Naive B cell (primary cell): Measurements from ENCODE around the gene ACP5. TPM values are rescaled to one million over a fixed set of nuclear protein-coding genes. Genes with fewer than 3 reads are reported as not detected.

Source experiments
- ATAC-seq, 2 donors: fragments of 150-1000 bp; cut with Tn5 transposase; 2 replicates each; pipeline ENCODE4 v1.10.0; 2021; ENCODE audit warnings: low read depth in 2 of 2, mild to moderate bottlenecking in 2 of 2, moderate library complexity in 2 of 2
- DNase-seq: peaks from one replicate; pipeline ENCODE4 v3.0.0; 2022
- H3K27ac Mint-ChIP-seq, 6 donors: one replicate each; pipeline ENCODE4 v1.8.0; 2020 to 2022; ENCODE audit warnings: mild to moderate bottlenecking in 6 of 6, mixed read lengths in 6 of 6, moderate library complexity in 5 of 6, inconsistent platforms in 2 of 6
- H3K27me3 Mint-ChIP-seq, 3 donors: one replicate each; pipeline ENCODE4 v1.8.0; 2021 to 2022; ENCODE audit warnings: mixed read lengths in 3 of 3, mild to moderate bottlenecking in 1 of 3
- H3K36me3 Mint-ChIP-seq, 2 donors: one replicate each; pipeline ENCODE4 v1.8.0; 2020 to 2022; ENCODE audit warnings: mixed read lengths in 2 of 2, inconsistent platforms in 1 of 2, mild to moderate bottlenecking in 1 of 2
- H3K4me1 Mint-ChIP-seq, 3 donors: one replicate each; pipeline ENCODE4 v1.8.0; 2020 to 2022; ENCODE audit warnings: mixed read lengths in 3 of 3, inconsistent platforms in 1 of 3, mild to moderate bottlenecking in 1 of 3, moderate library complexity in 1 of 3
- H3K4me3 Mint-ChIP-seq, 8 donors: one replicate each; pipeline ENCODE4 v1.8.0; 2020 to 2022; ENCODE audit warnings: mild to moderate bottlenecking in 8 of 8, mixed read lengths in 8 of 8, moderate library complexity in 8 of 8, inconsistent platforms in 2 of 8
- H3K9me3 Mint-ChIP-seq, 7 donors: one replicate each; pipeline ENCODE4 v1.8.0; 2020 to 2022; ENCODE audit warnings: mixed read lengths in 7 of 7, mild to moderate bottlenecking in 5 of 7, inconsistent platforms in 2 of 7, moderate library complexity in 1 of 7
- polyA plus RNA-seq, 6 donors: library from polyadenylated mRNA; unstranded; fragments of 300-500 nt; fragmentation: Illumina TruSeq; gene quantifications; one replicate each; pipeline ENCODE4 v1.2.3, GENCODE V29; 2021; ENCODE audit warnings: low read depth in 6 of 6

The ACP5 gene
- polyA plus RNA-seq, 6 donors from 2014 or later: 17.4 to 44.2 (median 24.6) TPM

- no peak for DNase-seq
- no peaks in the 10 kb centered on the region for H3K36me3 Mint-ChIP-seq
- H3K27ac Mint-ChIP-seq: peak overlapping the region in 4 of 6 donors; percentile 65 to 95 (median 77)
- H3K27me3 Mint-ChIP-seq: peaks cover 4 to 15% (median 14%) of the 10 kb centered on the region in 3 donors
- peak overlapping the region in 4 of 8 donors; percentile 15 to 69 (median 56) for H3K4me3 Mint-ChIP-seq
- peaks cover 23 to 36% (median 29%) of the 10 kb centered on the region in 3 donors for H3K4me1 Mint-ChIP-seq
- no peak for ATAC-seq
- no peaks in the 10 kb centered on the region for H3K9me3 Mint-ChIP-seq
Observed at GRCh38 chr19:11534538-11534937, 42.9 kb downstream of the ACP5 start.

GRCh38 chr19:11530432-11530831, 47.0 kb downstream of the ACP5 start:
- peak overlapping the region in 4 of 8 donors; percentile 22 to 55 (median 45) for H3K4me3 Mint-ChIP-seq
- H3K27ac Mint-ChIP-seq: no peak overlapping the region
- DNase-seq (peak; percentile 18), ATAC-seq (no peak)
- peaks cover 31 to 37% (median 35%) of the 10 kb centered on the region in 3 donors for H3K4me1 Mint-ChIP-seq
- H3K27me3 Mint-ChIP-seq: no peaks in the 10 kb centered on the region
- peaks cover 0 to 2% (median 0%) of the 10 kb centered on the region in 7 donors for H3K9me3 Mint-ChIP-seq
- peaks cover 0 to 4% of the 10 kb centered on the region in 2 donors for H3K36me3 Mint-ChIP-seq

- DNase-seq (peak; percentile 89), ATAC-seq (peak; percentile 98 to 99)
- H3K9me3 Mint-ChIP-seq: peaks cover 0 to 2% (median 0%) of the 10 kb centered on the region in 7 donors
- peak within 1 kb of the TSS; percentile 87 to 98 (median 91) for H3K27ac Mint-ChIP-seq
- H3K4me3 Mint-ChIP-seq: peak within 1 kb of the TSS; percentile 87 to 99 (median 97)
- H3K4me1 Mint-ChIP-seq: peaks cover 18 to 25% (median 23%) of the 10 kb centered on the region in 3 donors
- no peaks in the 10 kb centered on the region for H3K27me3 Mint-ChIP-seq
- peaks cover 0 to 4% of the 10 kb centered on the region in 2 donors for H3K36me3 Mint-ChIP-seq
Observed at GRCh38 chr19:11528551-11529341, 48.7 kb downstream of the ACP5 start, which contains the start of gene ECSIT. TSS of gene ECSIT (minus strand) at chr19:11529134. CDS start at chr19:11519170, 9,964 bp downstream.

Other genes starting within 250 kb of the ACP5 start
- gene RAB3D, start 238.0 kb downstream of the ACP5 start, polyA plus RNA-seq: 1 to 10 TPM; 1.9 to 5.8 (median 2.4) TPM
- 100 to 1,000 TPM; 102 to 171 (median 114) TPM for gene TMEM205, start 231.4 kb downstream of the ACP5 start, polyA plus RNA-seq
- 10 to 100 TPM; 13.2 to 25.0 (median 16.2) TPM for gene CCDC159, start 231.1 kb downstream of the ACP5 start, polyA plus RNA-seq
- gene PLPPR2, start 222.2 kb downstream of the ACP5 start, polyA plus RNA-seq: under 1 TPM in 2 of 6 donors, not detected in 4; 0.56 to 0.69 TPM
- gene SWSAP1, start 203.0 kb downstream of the ACP5 start, polyA plus RNA-seq: 10 to 100 TPM in 1 of 6 donors, 1 to 10 TPM in 5; 6.0 to 10.2 (median 7.6) TPM
- 1 to 10 TPM in 5 of 6 donors, not detected in 1; 2.2 to 3.9 (median 3.6) TPM for gene EPOR, start 193.3 kb downstream of the ACP5 start, polyA plus RNA-seq
- gene RGL3, start 158.3 kb downstream of the ACP5 start, polyA plus RNA-seq: under 1 TPM in 2 of 6 donors, not detected in 4; 0.40 to 0.44 TPM
- 1 to 10 TPM in 1 of 6 donors, under 1 TPM in 5; 0.21 to 1.2 (median 0.69) TPM for gene ODAD3, start 142.5 kb downstream of the ACP5 start, polyA plus RNA-seq
- gene PRKCSH, start 142.0 kb downstream of the ACP5 start, polyA plus RNA-seq: 10 to 100 TPM; 32.2 to 79.6 (median 46.9) TPM
- gene ELAVL3, start 96.6 kb downstream of the ACP5 start, polyA plus RNA-seq: not detected
- 1 to 10 TPM in 5 of 6 donors, not detected in 1; 1.0 to 3.6 (median 1.4) TPM for gene ZNF653, start 71.8 kb downstream of the ACP5 start, polyA plus RNA-seq
- 10 to 100 TPM; 29.7 to 51.2 (median 34.5) TPM for gene ECSIT, start 48.5 kb downstream of the ACP5 start, polyA plus RNA-seq
- gene CNN1, start 38.8 kb downstream of the ACP5 start, polyA plus RNA-seq: under 1 TPM in 2 of 6 donors, not detected in 4; 0.65 TPM
- gene ELOF1, start 18.4 kb downstream of the ACP5 start, polyA plus RNA-seq: 100 to 1,000 TPM in 3 of 6 donors, 10 to 100 TPM in 3; 85.9 to 118 (median 99.2) TPM
- 10 to 100 TPM in 5 of 6 donors, 1 to 10 TPM in 1; 9.6 to 15.8 (median 13.3) TPM for gene ZNF627, start 19.8 kb upstream of the ACP5 start, polyA plus RNA-seq
- 1 to 10 TPM in 5 of 6 donors, not detected in 1; 1.2 to 3.0 (median 1.7) TPM for gene ZNF823, start 161.3 kb upstream of the ACP5 start, polyA plus RNA-seq
- gene ZNF441, start 189.4 kb upstream of the ACP5 start, polyA plus RNA-seq: 10 to 100 TPM in 5 of 6 donors, 1 to 10 TPM in 1; 5.9 to 16.0 (median 13.7) TPM
- under 1 TPM in 3 of 6 donors, not detected in 3; 0.25 to 0.40 (median 0.29) TPM for gene ZNF491, start 220.9 kb upstream of the ACP5 start, polyA plus RNA-seq
- gene ZNF440, start 236.6 kb upstream of the ACP5 start, polyA plus RNA-seq: 1 to 10 TPM; 1.5 to 7.4 (median 3.2) TPM